NCI-H2196 treated with DMSO at 0.1 percent for 48 hours (cell line): ENCODE results near the gene PSMD9.

ENCODE experiments used
- DNase-seq: peaks from one replicate; lab custom pipeline; 2025; ENCODE audit not compliant: unreplicated experiment; lab: John Stamatoyannopoulos, UW

PSMD9 gene

GRCh38 chr12:121949648-121950397, 61.2 kb downstream of the PSMD9 start:
- no peak for DNase-seq

GRCh38 chr12:121953117-121953692, 64.6 kb downstream of the PSMD9 start:
- no peak for DNase-seq

- no peak for DNase-seq
These were observed 65.1 kb downstream of the PSMD9 start for GRCh38 chr12:121953695-121954094.

- no peak for DNase-seq
These were observed 67.0 kb downstream of the PSMD9 start for GRCh38 chr12:121955258-121956237.

- no peak for DNase-seq
These were observed 69.4 kb downstream of the PSMD9 start for GRCh38 chr12:121957861-121958515.

GRCh38 chr12:121958541-121959240, 70.1 kb downstream of the PSMD9 start:
- no peak for DNase-seq

- DNase-seq: no peak
These were observed 72.0 kb downstream of the PSMD9 start for GRCh38 chr12:121960541-121960940.

GRCh38 chr12:121961195-121961879, 72.7 kb downstream of the PSMD9 start:
- DNase-seq: no peak

- no peak for DNase-seq
These were observed 74.9 kb downstream of the PSMD9 start for GRCh38 chr12:121963341-121964018.

- no peak for DNase-seq
These were observed 76.4 kb downstream of the PSMD9 start for GRCh38 chr12:121964813-121965643.

GRCh38 chr12:121966959-121967358, 78.4 kb downstream of the PSMD9 start:
- DNase-seq: no peak
